ENCODE results near the gene NUBPL. TPM values are rescaled to one million over a fixed set of nuclear protein-coding genes. Genes with fewer than 3 reads are reported as not detected.

The NUBPL gene
- total and polyA plus RNA-seq, 10 donors: 4.1 to 28.2 (median 13.9) TPM

GRCh38 chr14:31672709-31673108 is 111.5 kb downstream of the NUBPL start:
- 81 to 95% (median 95%) methylated on average over 3 of the region's 3 CpGs for WGBS, 5 donors
- peaks cover 0 to 11% (median 0%) of the 10 kb centered on the region in 6 donors for H3K36me3 ChIP-seq
- H3K27ac ChIP-seq: no peak overlapping the region
- no peak for DNase-seq
- no peaks in the 10 kb centered on the region for H3K4me1 ChIP-seq
- TF ChIP-seq POLR2AphosphoS5 (IDR thresholded peaks at IDR 0.05): no peak
- TF ChIP-seq, protein P1, sequence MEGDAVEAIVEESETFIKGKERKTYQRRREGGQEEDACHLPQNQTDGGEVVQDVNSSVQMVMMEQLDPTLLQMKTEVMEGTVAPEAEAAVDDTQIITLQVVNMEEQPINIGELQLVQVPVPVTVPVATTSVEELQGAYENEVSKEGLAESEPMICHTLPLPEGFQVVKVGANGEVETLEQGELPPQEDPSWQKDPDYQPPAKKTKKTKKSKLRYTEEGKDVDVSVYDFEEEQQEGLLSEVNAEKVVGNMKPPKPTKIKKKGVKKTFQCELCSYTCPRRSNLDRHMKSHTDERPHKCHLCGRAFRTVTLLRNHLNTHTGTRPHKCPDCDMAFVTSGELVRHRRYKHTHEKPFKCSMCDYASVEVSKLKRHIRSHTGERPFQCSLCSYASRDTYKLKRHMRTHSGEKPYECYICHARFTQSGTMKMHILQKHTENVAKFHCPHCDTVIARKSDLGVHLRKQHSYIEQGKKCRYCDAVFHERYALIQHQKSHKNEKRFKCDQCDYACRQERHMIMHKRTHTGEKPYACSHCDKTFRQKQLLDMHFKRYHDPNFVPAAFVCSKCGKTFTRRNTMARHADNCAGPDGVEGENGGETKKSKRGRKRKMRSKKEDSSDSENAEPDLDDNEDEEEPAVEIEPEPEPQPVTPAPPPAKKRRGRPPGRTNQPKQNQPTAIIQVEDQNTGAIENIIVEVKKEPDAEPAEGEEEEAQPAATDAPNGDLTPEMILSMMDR (IDR thresholded peaks at IDR 0.05 in 8 of 11, conservative IDR thresholded peaks at IDR 0.05 in 3 of 11): no peak
- TF ChIP-seq POLR2A (IDR thresholded peaks at IDR 0.05): no peak
- peaks cover 0 to 17% (median 13%) of the 10 kb centered on the region in 8 donors for H3K9me3 ChIP-seq
- H3K27me3 ChIP-seq (replicated peaks in 1 of 7): no peaks in the 10 kb centered on the region
- no peak overlapping the region for H3K4me3 ChIP-seq
- intact Hi-C loops (cut with DNase I; ENCODE audit: low total_unique reads): no loop called here

- DNase-seq: no peak
These were observed 115.8 kb downstream of the NUBPL start for GRCh38 chr14:31677052-31677451.

GRCh38 chr14:31677630-31678029 is 116.4 kb downstream of the NUBPL start:
- Histone ChIP-seq H3K27me3 (replicated peaks in 1 of 7) (no peaks in the 10 kb centered on the region), H3K9me3 (peaks cover 0 to 11% (median 5%) of the 10 kb centered on the region in 8 donors), H3K4me1 (no peaks in the 10 kb centered on the region), H3K4me3 (no peak overlapping the region), H3K27ac (no peak overlapping the region), H3K36me3 (peaks cover 0 to 16% (median 0%) of the 10 kb centered on the region in 6 donors)
- WGBS, 5 donors: 91 to 100% (median 97%) methylated on average over 3 of the region's 3 CpGs
- intact Hi-C loops (cut with DNase I; ENCODE audit: low total_unique reads): no loop called here
- DNase-seq: no peak
- TF ChIP-seq, protein P1 (IDR thresholded peaks at IDR 0.05 in 8 of 11, conservative IDR thresholded peaks at IDR 0.05 in 3 of 11): no peak
- TF ChIP-seq POLR2AphosphoS5 (IDR thresholded peaks at IDR 0.05) (no peak), POLR2A (IDR thresholded peaks at IDR 0.05) (no peak)

More at GRCh38 chr14:31677052-31677451, 115.8 kb downstream of the NUBPL start:
- H3K27me3 ChIP-seq (replicated peaks in 1 of 7): no peaks in the 10 kb centered on the region
- no peak overlapping the region for H3K27ac ChIP-seq
- 59 to 94% (median 69%) methylated on average over 3 of the region's 3 CpGs for WGBS, 5 donors
- intact Hi-C loops (cut with DNase I; ENCODE audit: low total_unique reads): no loop called here
- peaks cover 0 to 16% (median 0%) of the 10 kb centered on the region in 6 donors for H3K36me3 ChIP-seq
- TF ChIP-seq POLR2AphosphoS5 (IDR thresholded peaks at IDR 0.05) (no peak), POLR2A (IDR thresholded peaks at IDR 0.05) (no peak)
- TF ChIP-seq, protein P1 (IDR thresholded peaks at IDR 0.05 in 8 of 11, conservative IDR thresholded peaks at IDR 0.05 in 3 of 11): no peak
- H3K4me3 ChIP-seq: no peak overlapping the region
- no peaks in the 10 kb centered on the region for H3K4me1 ChIP-seq
- H3K9me3 ChIP-seq: peaks cover 0 to 5% (median under 1%) of the 10 kb centered on the region in 8 donors

GRCh38 chr14:31678421-31679249 is 117.4 kb downstream of the NUBPL start:
- H3K27me3 ChIP-seq (replicated peaks in 1 of 7): no peaks in the 10 kb centered on the region
- intact Hi-C loops (cut with DNase I; ENCODE audit: low total_unique reads): no loop called here
- TF ChIP-seq POLR2A (IDR thresholded peaks at IDR 0.05): no peak
- no peak overlapping the region for H3K4me3 ChIP-seq
- 86 to 95% (median 93%) methylated on average over 8 to 9 of the region's 9 CpGs for WGBS, 5 donors
- H3K27ac ChIP-seq: no peak overlapping the region
- H3K9me3 ChIP-seq: peaks cover 0 to 18% (median 14%) of the 10 kb centered on the region in 8 donors
- peaks cover 0 to 16% (median 0%) of the 10 kb centered on the region in 6 donors for H3K36me3 ChIP-seq
- DNase-seq: no peak
- H3K4me1 ChIP-seq: no peaks in the 10 kb centered on the region
